ENCODE results near the gene FBXW12. TPM values are rescaled to one million over a fixed set of nuclear protein-coding genes. Genes with fewer than 3 reads are reported as not detected.
A peak's percentile ranks its signal among the peaks of the same experiment; 100 is the strongest.

The FBXW12 gene
- total RNA-seq, 3 donors from 2014 or later = not detected

DNA sequence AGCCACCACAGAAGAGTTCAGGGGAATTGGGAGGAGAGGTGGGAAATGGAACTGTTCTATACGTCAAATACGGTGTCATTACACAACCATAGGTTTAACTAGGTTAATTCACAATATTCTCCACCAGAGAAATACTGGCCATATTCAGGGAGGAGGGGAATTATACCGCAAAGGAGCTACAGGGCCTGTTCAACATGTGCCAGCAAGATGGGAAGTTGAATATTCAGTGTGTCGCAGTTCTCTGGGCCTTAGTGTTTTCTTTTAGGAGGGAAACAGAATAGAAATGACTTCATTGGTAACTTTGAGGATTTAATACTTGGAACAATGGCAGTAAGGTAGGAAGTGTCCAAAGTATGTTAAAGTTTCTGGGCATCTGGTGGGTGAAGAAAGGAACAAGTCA, 18.0 kb upstream of the FBXW12 start:
- no peak overlapping the region for H3K4me3 ChIP-seq
- no peak for DNase-seq
- no peaks in the 10 kb centered on the region for H3K4me1 ChIP-seq (ENCODE audit: low read depth)
- TF ChIP-seq, protein P1, sequence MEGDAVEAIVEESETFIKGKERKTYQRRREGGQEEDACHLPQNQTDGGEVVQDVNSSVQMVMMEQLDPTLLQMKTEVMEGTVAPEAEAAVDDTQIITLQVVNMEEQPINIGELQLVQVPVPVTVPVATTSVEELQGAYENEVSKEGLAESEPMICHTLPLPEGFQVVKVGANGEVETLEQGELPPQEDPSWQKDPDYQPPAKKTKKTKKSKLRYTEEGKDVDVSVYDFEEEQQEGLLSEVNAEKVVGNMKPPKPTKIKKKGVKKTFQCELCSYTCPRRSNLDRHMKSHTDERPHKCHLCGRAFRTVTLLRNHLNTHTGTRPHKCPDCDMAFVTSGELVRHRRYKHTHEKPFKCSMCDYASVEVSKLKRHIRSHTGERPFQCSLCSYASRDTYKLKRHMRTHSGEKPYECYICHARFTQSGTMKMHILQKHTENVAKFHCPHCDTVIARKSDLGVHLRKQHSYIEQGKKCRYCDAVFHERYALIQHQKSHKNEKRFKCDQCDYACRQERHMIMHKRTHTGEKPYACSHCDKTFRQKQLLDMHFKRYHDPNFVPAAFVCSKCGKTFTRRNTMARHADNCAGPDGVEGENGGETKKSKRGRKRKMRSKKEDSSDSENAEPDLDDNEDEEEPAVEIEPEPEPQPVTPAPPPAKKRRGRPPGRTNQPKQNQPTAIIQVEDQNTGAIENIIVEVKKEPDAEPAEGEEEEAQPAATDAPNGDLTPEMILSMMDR (IDR thresholded peaks at IDR 0.05) = no peak
- no peaks in the 10 kb centered on the region for H3K9me3 ChIP-seq
- intact Hi-C loops (cut with DNase I, micrococcal nuclease) = no loop called here
- ATAC-seq = no peak
- no peaks in the 10 kb centered on the region for H3K36me3 ChIP-seq (ENCODE audit: low read depth)

DNA sequence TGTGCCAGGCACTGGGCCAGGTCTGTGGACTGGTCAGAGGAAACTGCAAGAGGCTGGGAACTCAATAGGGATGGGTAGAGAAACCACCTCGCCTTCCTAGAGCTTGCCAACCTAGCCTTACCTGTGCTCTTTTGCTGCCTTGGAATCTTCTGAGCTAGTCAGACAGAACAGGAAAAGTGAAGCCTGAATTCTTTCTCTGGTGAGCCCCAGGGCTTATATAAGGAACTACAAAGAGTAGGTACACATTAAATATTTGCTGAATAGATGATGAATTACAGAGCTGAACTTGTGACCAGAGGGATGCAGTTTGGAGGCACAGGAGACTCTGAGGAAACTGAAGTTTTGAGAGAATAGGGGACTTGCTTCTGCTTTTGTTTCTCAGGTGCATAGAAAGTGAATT, 15.6 kb upstream of the FBXW12 start:
- no peaks in the 10 kb centered on the region for H3K4me1 ChIP-seq (ENCODE audit: low read depth)
- no peaks in the 10 kb centered on the region for H3K9me3 ChIP-seq
- no peak overlapping the region for H3K4me3 ChIP-seq
- no peaks in the 10 kb centered on the region for H3K36me3 ChIP-seq (ENCODE audit: low read depth)
- TF ChIP-seq, protein P1 (IDR thresholded peaks at IDR 0.05) = no peak
- ATAC-seq = no peak
- DNase-seq = no peak
- intact Hi-C loops (cut with DNase I, micrococcal nuclease) = no loop called here

DNA sequence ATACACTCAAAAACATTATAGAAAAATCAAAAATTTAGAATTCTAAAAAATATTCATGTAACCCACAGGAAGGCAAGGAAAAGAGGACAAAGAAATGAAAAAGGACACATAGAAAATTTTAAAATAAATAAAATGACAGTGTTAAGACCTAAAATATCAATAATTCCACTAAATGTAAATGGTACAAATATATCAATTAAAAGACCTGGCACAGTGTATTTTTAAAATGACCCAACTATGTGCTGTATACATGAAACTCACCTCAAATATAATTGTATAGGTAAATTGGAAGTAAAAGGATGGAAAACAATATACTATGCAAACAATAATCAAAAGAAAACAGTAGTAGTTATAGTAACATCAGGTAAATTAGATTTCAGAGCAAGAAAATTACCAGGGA, 10.1 kb upstream of the FBXW12 start:
- intact Hi-C loops (cut with DNase I, micrococcal nuclease) = no loop called here
- Histone ChIP-seq H3K4me1 (ENCODE audit: low read depth) (no peaks in the 10 kb centered on the region), H3K9me3 (no peaks in the 10 kb centered on the region), H3K4me3 (no peak overlapping the region), H3K36me3 (ENCODE audit: low read depth) (no peaks in the 10 kb centered on the region)
- TF ChIP-seq, protein P1 (IDR thresholded peaks at IDR 0.05) = no peak
- ATAC-seq (no peak), DNase-seq (no peak)

DNA sequence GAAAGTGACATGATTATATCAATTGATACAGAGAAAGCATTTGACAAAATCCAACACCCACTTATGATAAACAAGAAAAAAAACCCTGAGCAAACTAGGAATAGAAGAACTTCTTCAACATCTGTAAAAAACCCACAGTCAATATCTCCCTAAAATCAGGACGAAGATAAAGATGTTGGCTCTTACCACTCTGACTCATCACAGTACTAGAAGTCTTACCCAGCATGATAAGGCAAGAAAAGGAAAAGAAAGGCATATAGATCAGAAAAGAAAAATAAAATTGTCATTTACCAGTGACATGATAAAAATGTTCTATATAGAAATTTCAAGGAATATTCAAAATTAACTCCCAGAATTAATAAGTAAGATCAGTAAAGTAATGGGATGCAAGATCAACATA, 7.2 kb upstream of the FBXW12 start:
- intact Hi-C loops (cut with DNase I, micrococcal nuclease) = no loop called here
- H3K36me3 ChIP-seq (ENCODE audit: low read depth) = no peaks in the 10 kb centered on the region
- no peaks in the 10 kb centered on the region for H3K9me3 ChIP-seq
- no peak overlapping the region for H3K4me3 ChIP-seq
- no peaks in the 10 kb centered on the region for H3K4me1 ChIP-seq (ENCODE audit: low read depth)
- DNase-seq (no peak), ATAC-seq (no peak)
- TF ChIP-seq, protein P1 (IDR thresholded peaks at IDR 0.05) = no peak

DNA sequence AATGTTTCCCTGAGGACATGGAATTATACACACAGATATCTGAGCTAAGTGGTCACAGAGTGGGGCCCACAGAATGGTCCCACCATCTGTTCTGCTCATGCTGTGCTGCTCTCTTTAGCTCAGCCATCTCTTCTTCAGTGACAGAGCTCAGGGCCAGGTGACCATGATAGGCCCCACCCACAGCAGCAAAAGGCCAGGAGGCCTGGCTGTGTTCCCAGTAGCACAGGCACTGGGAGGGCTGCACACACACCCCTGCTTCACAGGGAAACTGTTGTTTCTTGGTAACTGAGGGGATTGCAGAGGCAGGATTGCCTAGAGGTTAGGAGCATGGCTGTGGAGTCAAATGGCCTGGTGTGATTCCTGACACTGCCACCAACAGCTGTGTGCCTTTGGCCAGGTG, 4.8 kb upstream of the FBXW12 start:
- no peaks in the 10 kb centered on the region for H3K36me3 ChIP-seq (ENCODE audit: low read depth)
- H3K4me1 ChIP-seq (ENCODE audit: low read depth) = no peaks in the 10 kb centered on the region
- ATAC-seq (peak; percentile 82), DNase-seq (peak in 2 of 3 donors; percentile 47 to 52)
- H3K4me3 ChIP-seq = no peak overlapping the region
- intact Hi-C loops (cut with DNase I, micrococcal nuclease) = no loop called here
- TF ChIP-seq, protein P1 (IDR thresholded peaks at IDR 0.05) = no peak
- no peaks in the 10 kb centered on the region for H3K9me3 ChIP-seq

DNA sequence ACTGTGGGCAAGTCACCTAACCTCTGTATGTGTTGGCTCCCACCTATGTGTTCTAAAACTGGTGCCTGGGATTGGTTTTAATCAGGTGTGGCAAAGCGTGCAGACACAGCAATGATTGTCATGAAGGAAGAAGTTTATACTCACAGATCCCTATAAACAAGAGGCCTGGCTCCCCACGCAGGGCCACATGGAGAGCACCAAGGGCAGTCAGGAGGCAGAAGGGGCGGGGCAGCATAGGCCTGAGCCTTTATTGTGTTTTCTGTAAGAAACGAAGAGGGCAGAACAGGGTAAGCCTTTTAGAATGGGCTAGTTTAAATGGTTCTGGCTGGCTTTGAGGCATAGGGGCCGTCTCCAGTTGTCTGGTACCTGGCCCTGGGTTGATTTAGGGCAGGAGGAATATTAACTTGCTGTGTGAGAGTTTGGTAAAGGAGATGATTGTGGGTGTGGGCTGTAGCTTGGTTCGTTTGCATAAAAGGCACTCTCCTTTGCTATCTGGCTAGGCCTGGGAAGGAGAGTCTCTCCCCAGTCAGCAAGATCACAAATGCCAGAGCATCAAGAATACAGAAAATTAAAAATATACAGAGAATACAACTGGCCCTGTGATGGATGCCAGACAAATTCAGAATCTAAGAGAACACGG, 2.2 kb upstream of the FBXW12 start:
- TF ChIP-seq, protein P1 (IDR thresholded peaks at IDR 0.05) = no peak
- no peaks in the 10 kb centered on the region for H3K4me1 ChIP-seq (ENCODE audit: low read depth)
- ATAC-seq = peak; percentile 80
- no peak overlapping the region for H3K4me3 ChIP-seq
- peak in 2 of 3 donors; percentile 54 to 67 for DNase-seq
- H3K9me3 ChIP-seq = no peaks in the 10 kb centered on the region
- intact Hi-C loops (cut with DNase I, micrococcal nuclease) = no loop called here
- no peaks in the 10 kb centered on the region for H3K36me3 ChIP-seq (ENCODE audit: low read depth)
